SK-N-MC (cell line): Measurements from ENCODE around the gene RUVBL1.

ENCODE experiments used
- DNase-seq: peaks from one replicate; pipeline ENCODE4 v3.0.0-alpha.2; 2011; ENCODE audit warnings: low read depth, low spot score
- H3K27ac ChIP-seq: fragments of 200-600 bp; sonication (generic); 2 replicates; pipeline ENCODE4 v1.5.1; 2016; ENCODE audit warnings: mixed run types
- H3K36me3 ChIP-seq: fragments of 200-600 bp; sonication (generic); 2 replicates; pipeline ENCODE4 v1.6.1; 2017; ENCODE audit warnings: antibody characterized with exemption, low read length, mixed read lengths; ENCODE audit not compliant: insufficient read depth
- H3K4me3 ChIP-seq: fragments of 200-600 bp; sonication (generic); 2 replicates; pipeline ENCODE4 v1.5.1; 2016
- H3K9ac ChIP-seq: fragments of 200-600 bp; sonication (generic); 2 replicates; pipeline ENCODE4 v1.8.0; 2017; ENCODE audit warnings: mixed run types, mixed read lengths; ENCODE audit not compliant: insufficient read length
- H3K9me3 ChIP-seq: fragments of 200-600 bp; sonication (generic); 2 replicates; pipeline ENCODE4 v1.6.1; 2017; ENCODE audit warnings: low read depth, mild to moderate bottlenecking, antibody characterized with exemption, low read length, moderate library complexity, mixed read lengths
- EZH2 ChIP-seq: fragments of 200-600 bp; sonication (generic); IDR thresholded peaks from one replicate; pipeline ENCODE4 v1.6.1; 2017; ENCODE audit warnings: antibody characterized with exemption
- FOXP2 ChIP-seq: optimal IDR thresholded peaks from 2 replicates; pipeline ENCODE3; 2011; ENCODE audit warnings: mild to moderate bottlenecking, moderate library complexity; ENCODE audit not compliant: insufficient read depth; ENCODE audit errors: extremely low read length, control extremely low read depth
- POLR2AphosphoS5 ChIP-seq: IDR thresholded peaks from 2 replicates; pipeline ENCODE4 v1.6.1; 2012; ENCODE audit warnings: mild to moderate bottlenecking, low read depth, low read length, borderline replicate concordance

Gene RUVBL1

GRCh38 chr3:128050597-128050996 lies 73.0 kb downstream of the RUVBL1 start:
- DNase-seq, result no peak
- Histone ChIP-seq H3K4me3 (no peak overlapping the region), H3K27ac (no peak overlapping the region), H3K36me3 (peaks cover 28% of the 10 kb centered on the region), H3K9me3 (no peaks in the 10 kb centered on the region), H3K9ac (no peak overlapping the region)
- TF ChIP-seq POLR2AphosphoS5 (no peak), EZH2 (no peak), FOXP2 (no peak)

- no peak for DNase-seq
- H3K27ac ChIP-seq, result no peak overlapping the region
- no peak overlapping the region for H3K4me3 ChIP-seq
- no peak overlapping the region for H3K9ac ChIP-seq
- no peak for TF ChIP-seq EZH2
- TF ChIP-seq POLR2AphosphoS5, result no peak
- H3K36me3 ChIP-seq, result no peaks in the 10 kb centered on the region
- H3K9me3 ChIP-seq, result no peaks in the 10 kb centered on the region
These were observed 82.3 kb downstream of the RUVBL1 start for GRCh38 chr3:128041344-128041743.

- TF ChIP-seq FOXP2 (no peak), POLR2AphosphoS5 (no peak), EZH2 (no peak)
- H3K4me3 ChIP-seq, result no peak overlapping the region
- no peak overlapping the region for H3K27ac ChIP-seq
- no peaks in the 10 kb centered on the region for H3K36me3 ChIP-seq
- H3K9me3 ChIP-seq, result no peaks in the 10 kb centered on the region
- H3K9ac ChIP-seq, result no peak overlapping the region
- no peak for DNase-seq
These were observed 83.0 kb downstream of the RUVBL1 start for GRCh38 chr3:128040660-128041059.

GRCh38 chr3:128040041-128040440 lies 83.6 kb downstream of the RUVBL1 start:
- no peaks in the 10 kb centered on the region for H3K9me3 ChIP-seq

DNA sequence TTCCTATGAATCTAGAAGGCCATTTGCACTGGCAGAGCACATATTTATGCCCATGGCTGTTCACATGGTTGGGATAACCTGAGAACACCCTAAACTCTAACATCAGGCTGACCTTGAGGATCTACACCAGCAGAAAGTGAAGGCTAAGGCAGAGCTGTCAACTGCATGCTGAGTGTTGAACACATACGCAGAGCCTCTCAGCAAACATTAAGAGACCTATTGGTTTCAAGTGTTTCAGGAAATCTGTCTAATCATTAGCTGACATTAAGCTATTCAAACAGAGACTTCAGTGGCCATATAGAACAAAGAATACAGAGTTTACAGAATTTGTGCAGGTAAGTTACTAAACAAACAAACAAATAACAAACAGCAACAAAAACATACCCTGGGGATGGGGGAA lies 87.5 kb downstream of the RUVBL1 start:
- H3K9me3 ChIP-seq, result no peaks in the 10 kb centered on the region
- H3K27ac ChIP-seq, result no peak overlapping the region
- DNase-seq, result no peak
- no peak for TF ChIP-seq EZH2
- TF ChIP-seq POLR2AphosphoS5, result no peak
- no peak for TF ChIP-seq FOXP2
- no peak overlapping the region for H3K4me3 ChIP-seq
- no peak overlapping the region for H3K9ac ChIP-seq
- no peaks in the 10 kb centered on the region for H3K36me3 ChIP-seq

More at GRCh38 chr3:128040041-128040440, 83.6 kb downstream of the RUVBL1 start:
- Histone ChIP-seq H3K9ac (no peak overlapping the region), H3K4me3 (no peak overlapping the region), H3K27ac (no peak overlapping the region), H3K36me3 (no peaks in the 10 kb centered on the region)
- no peak for DNase-seq
- TF ChIP-seq EZH2, result no peak
- no peak for TF ChIP-seq FOXP2
- no peak for TF ChIP-seq POLR2AphosphoS5

DNA sequence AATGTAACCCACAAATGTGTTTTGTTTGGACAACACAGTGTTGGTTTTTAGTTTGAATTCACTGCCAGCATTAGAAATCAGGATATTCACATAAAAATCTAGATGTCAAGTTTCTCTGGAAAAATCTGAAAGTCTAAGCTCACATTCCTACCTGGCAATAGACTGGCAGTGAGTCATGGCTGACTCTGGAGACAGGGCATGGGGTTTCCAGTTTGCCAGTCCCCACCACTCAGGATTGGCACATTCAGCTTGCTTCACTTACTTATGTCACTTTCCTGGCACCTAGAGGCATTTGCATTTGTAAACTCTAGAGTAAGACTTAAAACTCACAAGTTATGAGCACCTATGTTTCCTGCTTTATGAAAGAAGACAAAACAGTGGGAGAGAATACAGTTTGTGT lies 90.5 kb downstream of the RUVBL1 start:
- no peak overlapping the region for H3K4me3 ChIP-seq
- TF ChIP-seq POLR2AphosphoS5 (no peak), FOXP2 (no peak), EZH2 (no peak)
- no peak overlapping the region for H3K27ac ChIP-seq
- no peak overlapping the region for H3K9ac ChIP-seq
- no peak for DNase-seq
- H3K36me3 ChIP-seq, result no peaks in the 10 kb centered on the region
- H3K9me3 ChIP-seq, result no peaks in the 10 kb centered on the region
